Liver (tissue), 9 donors: ENCODE data around the gene ZNF579. TPM values are rescaled to one million over a fixed set of nuclear protein-coding genes. Genes with fewer than 3 reads are reported as not detected.

Source experiments
- DNase-seq: peaks from one replicate; pipeline ENCODE4 v3.0.0-alpha.2; 2017; ENCODE audit warnings: low spot score
- H3K27ac ChIP-seq, 2 donors: one replicate each; pipeline ENCODE4 v1.7.0; 2013; ENCODE audit warnings: inconsistent platforms in 2 of 2, low read length in 2 of 2, control low read depth in 1 of 2, low read depth in 1 of 2, mild to moderate bottlenecking in 1 of 2
- H3K27me3 ChIP-seq, 4 donors: one replicate each; pipeline versions ENCODE4 v1.6.1 to v1.7.0; 2013; ENCODE audit warnings: low read length in 3 of 4, inconsistent platforms in 1 of 4, mild to moderate bottlenecking in 1 of 4, moderate library complexity in 1 of 4; ENCODE audit not compliant: control insufficient read depth in 4 of 4, insufficient read depth in 4 of 4
- H3K36me3 ChIP-seq, 4 donors: one replicate each; pipeline versions ENCODE4 v1.6.1 to v1.7.0; 2013; ENCODE audit warnings: low read length in 3 of 4, mild to moderate bottlenecking in 3 of 4, low read depth in 1 of 4, moderate library complexity in 1 of 4; ENCODE audit not compliant: control insufficient read depth in 4 of 4, insufficient read depth in 3 of 4
- H3K4me1 ChIP-seq, 4 donors: one replicate each; pipeline versions ENCODE4 v1.6.1 to v1.7.0; 2013; ENCODE audit warnings: low read length in 3 of 4, mild to moderate bottlenecking in 3 of 4, moderate library complexity in 1 of 4; ENCODE audit not compliant: control insufficient read depth in 4 of 4, insufficient read depth in 4 of 4
- H3K4me3 ChIP-seq, 3 donors: one replicate each; pipeline versions ENCODE4 v1.6.1 to v1.7.0; 2013; ENCODE audit warnings: low read length in 3 of 3, control low read depth in 1 of 3, low read depth in 1 of 3, mild to moderate bottlenecking in 1 of 3
- H3K9ac ChIP-seq, 2 donors: one replicate each; pipeline ENCODE4 v1.7.0; 2013; ENCODE audit warnings: low read length in 2 of 2, mild to moderate bottlenecking in 2 of 2, moderate library complexity in 2 of 2, control low read depth in 1 of 2, low read depth in 1 of 2
- H3K9me3 ChIP-seq, 4 donors: one replicate each; pipeline versions ENCODE4 v1.6.1 to v1.7.0; 2013; ENCODE audit warnings: low read length in 3 of 4; ENCODE audit not compliant: control insufficient read depth in 4 of 4
- ATF3 ChIP-seq: IDR thresholded peaks from 2 replicates; pipeline ENCODE4 v1.6.1; 2016; ENCODE audit warnings: antibody characterized with exemption
- EGR1 ChIP-seq, 2 donors: IDR thresholded peaks; 2 replicates each; pipeline ENCODE4 v1.6.1; 2016 to 2018; ENCODE audit warnings: antibody characterized with exemption in 2 of 2, low read depth in 2 of 2
- FOXA1 ChIP-seq: IDR thresholded peaks from 2 replicates; pipeline ENCODE4 v1.6.1; 2016; ENCODE audit warnings: antibody characterized with exemption
- FOXA2 ChIP-seq: IDR thresholded peaks from 2 replicates; pipeline ENCODE4 v1.6.1; 2016; ENCODE audit warnings: antibody characterized with exemption
- GABPA ChIP-seq, 2 donors: IDR thresholded peaks in 1 of 2; conservative IDR thresholded peaks in 1 of 2; 2 replicates each; pipeline ENCODE4 v1.6.1; 2016; ENCODE audit warnings: antibody characterized with exemption in 2 of 2, mild to moderate bottlenecking in 1 of 2, moderate library complexity in 1 of 2
- HNF4A ChIP-seq, 2 donors: conservative IDR thresholded peaks; 2 replicates each; pipeline ENCODE4 v1.6.1; 2016; ENCODE audit warnings: antibody characterized with exemption in 2 of 2, mild to moderate bottlenecking in 2 of 2
- HNF4G ChIP-seq: IDR thresholded peaks from 2 replicates; pipeline ENCODE4 v1.6.1; 2016; ENCODE audit warnings: antibody characterized with exemption
- JUND ChIP-seq, 2 donors: IDR thresholded peaks; 2 replicates each; pipeline ENCODE4 v1.6.1; 2016; ENCODE audit warnings: antibody characterized with exemption in 2 of 2
- MAX ChIP-seq: IDR thresholded peaks from 2 replicates; pipeline ENCODE4 v1.6.1; 2016; ENCODE audit warnings: antibody characterized with exemption
- NR2F2 ChIP-seq: IDR thresholded peaks from 2 replicates; pipeline ENCODE4 v1.6.1; 2016; ENCODE audit warnings: antibody characterized with exemption
- RAD21 ChIP-seq, 2 donors: IDR thresholded peaks; 2 replicates each; pipeline ENCODE4 v1.6.1; 2016; ENCODE audit warnings: antibody characterized with exemption in 2 of 2, mild to moderate bottlenecking in 2 of 2
- REST ChIP-seq: IDR thresholded peaks from 2 replicates; pipeline ENCODE4 v1.6.1; 2016; ENCODE audit warnings: antibody characterized with exemption, mild to moderate bottlenecking
- RXRA ChIP-seq, 2 donors: IDR thresholded peaks; 2 replicates each; pipeline ENCODE4 v1.6.1; 2017 to 2018; ENCODE audit warnings: antibody characterized with exemption in 2 of 2, mild to moderate bottlenecking in 1 of 2
- YY1 ChIP-seq: IDR thresholded peaks from 2 replicates; pipeline ENCODE4 v1.6.1; 2016; ENCODE audit warnings: antibody characterized with exemption, mild to moderate bottlenecking
- ZBTB33 ChIP-seq: IDR thresholded peaks from 2 replicates; pipeline ENCODE4 v1.6.1; 2016; ENCODE audit warnings: antibody characterized with exemption
- WGBS: extraction: QIAGEN DNeasy Blood & Tissue Kit; methylation state at CpG from one replicate; pipeline ENCODE4 v1.1.7; 2013; 5-methylcytosine and 5-hydroxymethylcytosine counted together
- polyA plus RNA-seq, 2 donors: library from polyadenylated mRNA; stranded (reverse) in 1 of 2; unstranded in 1 of 2; fragments of 200-250 nt in 1 of 2; fragments of >200 nt in 1 of 2; fragmentation: Nextera tagmentation in 1 of 2; extraction: Ambion mirVana in 1 of 2; gene quantifications; one replicate each; pipeline versions ENCODE4 v1.2.1 to v1.2.3, GENCODE V29; 2013 to 2015
- total RNA-seq, 2 donors: library from RNA; depleted of rRNA; stranded (reverse); fragments of >200 nt; gene quantifications; one replicate each; pipeline ENCODE4 v1.2.3, GENCODE V29; 2014
- donor health status: healthy.
- donor health status: healthy.
- donor health status: healthy.
- donor health status: healthy.
- donor health status: healthy.

ZNF579 gene
- total and polyA plus RNA-seq, 4 donors, result 0.92 to 3.3 (median 1.2) TPM

GRCh38 chr19:55542292-55542855, 38.3 kb downstream of the ZNF579 start:
- Histone ChIP-seq H3K9ac (no peak overlapping the region), H3K9me3 (no peaks in the 10 kb centered on the region), H3K27ac (no peak overlapping the region), H3K4me3 (no peak overlapping the region), H3K36me3 (no peaks in the 10 kb centered on the region), H3K27me3 (peaks cover 0 to 2% (median 0%) of the 10 kb centered on the region in 4 donors), H3K4me1 (peaks cover 0 to 2% (median 0%) of the 10 kb centered on the region in 4 donors)
- no peak for DNase-seq
- 71% methylated on average over 7 of the region's 7 CpGs for WGBS
- TF ChIP-seq FOXA2 (no peak), FOXA1 (no peak)

GRCh38 chr19:55541091-55541490, 39.6 kb downstream of the ZNF579 start:
- no peak overlapping the region for H3K27ac ChIP-seq
- no peak for TF ChIP-seq RAD21 (IDR thresholded peaks at IDR 0.05)
- TF ChIP-seq EGR1 (IDR thresholded peaks at IDR 0.05; ENCODE audit: low read depth in 2 of 2), result no peak
- TF ChIP-seq RXRA (IDR thresholded peaks at IDR 0.05), result no peak
- TF ChIP-seq REST, result no peak
- no peak for TF ChIP-seq HNF4G
- TF ChIP-seq YY1, result no peak
- no peak for TF ChIP-seq FOXA2
- TF ChIP-seq NR2F2, result no peak
- no peak for TF ChIP-seq MAX
- TF ChIP-seq ATF3, result no peak
- no peaks in the 10 kb centered on the region for H3K9me3 ChIP-seq
- 65% methylated on average over 19 of the region's 19 CpGs for WGBS
- peaks cover 0 to 2% (median 0%) of the 10 kb centered on the region in 4 donors for H3K27me3 ChIP-seq
- H3K9ac ChIP-seq, result no peak overlapping the region
- peaks cover 0 to 2% (median 0%) of the 10 kb centered on the region in 4 donors for H3K4me1 ChIP-seq
- no peak for DNase-seq
- no peak overlapping the region for H3K4me3 ChIP-seq
- H3K36me3 ChIP-seq, result no peaks in the 10 kb centered on the region

GRCh38 chr19:55540619-55541018, 40.0 kb downstream of the ZNF579 start:
- H3K36me3 ChIP-seq, result no peaks in the 10 kb centered on the region
- H3K9ac ChIP-seq, result no peak overlapping the region
- H3K4me1 ChIP-seq, result peaks cover 0 to 2% (median 0%) of the 10 kb centered on the region in 4 donors
- 45% methylated on average over 10 of the region's 10 CpGs for WGBS
- no peak for DNase-seq
- no peak overlapping the region for H3K27ac ChIP-seq
- H3K4me3 ChIP-seq, result no peak overlapping the region
- no peaks in the 10 kb centered on the region for H3K9me3 ChIP-seq
- peaks cover 0 to 2% (median 0%) of the 10 kb centered on the region in 4 donors for H3K27me3 ChIP-seq
- TF ChIP-seq ATF3 (no peak), NR2F2 (no peak), JUND (IDR thresholded peaks at IDR 0.05) (no peak), HNF4G (no peak), GABPA (IDR thresholded peaks at IDR 0.05 in 1 of 2, conservative IDR thresholded peaks at IDR 0.05 in 1 of 2) (no peak), RXRA (IDR thresholded peaks at IDR 0.05) (no peak), HNF4A (conservative IDR thresholded peaks at IDR 0.05) (no peak), ZBTB33 (no peak), REST (no peak), FOXA1 (no peak)
